GM19351 (cell line): ENCODE data around the gene PARD3.
"Not testable (repeated sequence)": the region's sequence is repeated elsewhere in the genome, so short reads cannot be mapped to it uniquely, and the experiment has no call there.

Experiments
- ATAC-seq: cut with Tn5 transposase; IDR thresholded peaks from one replicate; pipeline ENCODE4 v1.9.1; 2021; ENCODE audit warnings: mild to moderate bottlenecking, moderate library complexity; ENCODE audit not compliant: unreplicated experiment

Gene PARD3

DNA sequence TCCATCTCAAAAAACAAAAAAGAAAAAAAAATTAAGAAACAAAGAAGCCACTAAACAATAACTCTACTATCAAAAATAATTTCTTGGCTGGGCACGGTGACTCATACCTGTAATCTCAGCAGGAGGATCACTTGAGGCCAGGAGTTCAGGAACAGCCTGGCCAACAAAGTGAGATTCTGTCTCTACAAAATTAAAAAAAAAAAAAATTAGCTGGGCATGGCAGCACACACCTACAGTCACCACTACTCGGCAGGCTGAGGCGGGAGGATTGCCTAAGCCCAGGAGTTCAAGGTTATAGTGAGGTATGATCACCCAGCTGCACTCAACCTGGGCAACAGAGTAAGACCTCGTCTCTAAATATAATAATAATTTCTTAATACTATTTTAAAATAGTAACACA is 69.0 kb downstream of the PARD3 start:
- no peak for ATAC-seq

DNA sequence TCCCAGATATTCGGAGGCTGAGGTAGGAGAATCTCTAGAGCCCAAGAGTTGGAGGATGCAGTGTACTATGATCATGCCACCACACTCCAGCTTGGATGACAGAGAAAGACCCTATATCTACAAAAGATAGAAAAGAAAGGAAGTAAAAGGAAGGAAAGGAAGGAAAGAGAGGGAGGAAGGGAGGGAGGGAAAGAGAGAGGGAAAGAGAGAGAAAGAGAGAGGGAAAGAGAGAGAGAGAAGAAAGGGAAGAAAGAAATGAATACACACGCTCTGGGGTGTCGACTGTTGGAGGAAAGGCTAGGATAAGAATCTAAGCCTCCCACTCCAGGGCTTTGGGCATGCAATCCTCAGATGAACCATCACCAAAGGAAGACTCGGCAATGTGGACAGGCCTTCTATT is 69.9 kb downstream of the PARD3 start:
- ATAC-seq: no peak

- no peak for ATAC-seq
Measured at GRCh38 chr10:34744590-34744989, 70.5 kb downstream of the PARD3 start.

- ATAC-seq: no peak
Measured at GRCh38 chr10:34743814-34744213, 71.3 kb downstream of the PARD3 start.

DNA sequence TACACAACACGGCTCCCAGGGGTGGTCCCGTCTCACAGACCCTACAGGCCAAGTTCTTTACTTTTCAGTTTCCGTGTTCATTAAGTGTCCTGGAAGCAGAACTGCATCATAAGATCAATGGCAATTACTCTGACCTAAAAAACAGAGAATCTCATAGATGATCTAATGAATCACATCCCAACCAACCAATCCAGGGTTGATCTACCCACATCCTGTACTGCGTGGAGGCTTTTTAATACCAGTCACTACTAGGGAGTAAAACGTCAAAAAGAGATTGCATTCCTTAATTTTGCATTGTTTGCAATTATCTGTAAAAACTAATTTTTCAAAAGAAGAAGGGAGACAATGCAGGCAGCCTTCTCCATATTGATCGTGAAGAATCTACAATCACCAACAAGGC is 72.6 kb downstream of the PARD3 start:
- no peak for ATAC-seq

DNA sequence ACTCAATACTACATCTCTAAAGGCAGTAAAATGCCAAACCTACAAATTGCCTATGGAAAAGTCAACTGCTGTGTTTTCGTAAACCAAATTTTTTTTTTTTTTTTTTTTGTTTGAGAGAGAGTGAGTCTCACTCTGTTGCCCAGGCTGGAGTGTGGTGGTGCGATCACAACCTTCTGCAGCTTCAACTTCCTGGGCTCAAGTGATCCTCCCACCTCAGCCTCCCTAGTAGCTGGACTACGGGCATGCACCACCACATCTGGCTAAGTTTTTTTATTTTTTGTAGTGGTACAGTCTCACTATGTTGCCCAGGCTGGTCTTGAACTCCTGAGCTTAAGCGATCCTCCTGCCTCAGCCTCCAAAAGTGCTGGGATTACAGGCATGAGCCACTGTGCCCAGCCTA is 74.0 kb downstream of the PARD3 start:
- not testable (repeated sequence) for ATAC-seq

GRCh38 chr10:34740321-34740720 is 74.8 kb downstream of the PARD3 start:
- ATAC-seq: no peak

GRCh38 chr10:34739915-34740314 is 75.2 kb downstream of the PARD3 start:
- ATAC-seq: no peak

GRCh38 chr10:34737772-34738169 is 77.3 kb downstream of the PARD3 start:
- ATAC-seq: no peak

- no peak for ATAC-seq
Measured at GRCh38 chr10:34736976-34737771, 77.9 kb downstream of the PARD3 start.

GRCh38 chr10:34734918-34735317 is 80.2 kb downstream of the PARD3 start:
- no peak for ATAC-seq

- ATAC-seq: no peak
Measured at GRCh38 chr10:34732926-34733325, 82.2 kb downstream of the PARD3 start.

DNA sequence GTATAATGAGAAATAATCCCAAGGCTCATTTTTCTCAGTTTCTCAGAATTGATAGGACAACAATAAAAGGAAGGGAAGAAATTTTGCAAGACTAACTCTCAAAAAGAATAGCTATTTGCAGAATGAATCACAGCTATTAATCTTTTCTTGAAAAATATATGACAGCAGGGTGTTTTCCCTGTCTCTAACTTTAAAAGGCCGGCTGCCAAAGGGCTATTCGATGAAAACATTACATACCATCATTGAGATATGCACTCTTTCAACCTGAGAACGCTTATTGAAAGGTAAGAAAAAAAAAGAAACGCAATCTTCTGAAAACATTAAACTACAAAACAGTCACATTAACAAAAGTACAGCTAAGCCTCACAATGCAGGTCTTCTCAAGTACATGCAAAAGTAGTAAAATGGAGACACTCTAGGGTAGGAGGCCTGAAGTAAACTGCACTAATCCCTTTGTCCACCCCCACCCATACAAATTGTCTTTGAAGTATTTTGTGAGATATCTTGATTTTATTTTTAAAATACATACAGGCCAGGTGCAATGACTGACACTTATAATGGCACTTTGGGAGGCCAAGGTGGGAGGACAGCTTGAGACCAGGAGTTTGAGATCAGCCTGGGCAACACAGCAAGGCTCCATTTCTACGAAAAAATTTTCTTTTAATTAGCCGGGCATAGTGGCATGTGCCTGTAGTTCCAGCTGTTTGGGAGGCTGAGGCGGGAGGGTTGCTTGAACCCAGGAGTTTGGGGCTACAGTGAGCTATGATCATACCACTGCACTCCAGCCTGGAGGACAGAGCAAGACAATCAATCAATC is 83.0 kb downstream of the PARD3 start:
- no peak for ATAC-seq

- no peak for ATAC-seq
Measured at GRCh38 chr10:34731213-34731612, 83.9 kb downstream of the PARD3 start.

DNA sequence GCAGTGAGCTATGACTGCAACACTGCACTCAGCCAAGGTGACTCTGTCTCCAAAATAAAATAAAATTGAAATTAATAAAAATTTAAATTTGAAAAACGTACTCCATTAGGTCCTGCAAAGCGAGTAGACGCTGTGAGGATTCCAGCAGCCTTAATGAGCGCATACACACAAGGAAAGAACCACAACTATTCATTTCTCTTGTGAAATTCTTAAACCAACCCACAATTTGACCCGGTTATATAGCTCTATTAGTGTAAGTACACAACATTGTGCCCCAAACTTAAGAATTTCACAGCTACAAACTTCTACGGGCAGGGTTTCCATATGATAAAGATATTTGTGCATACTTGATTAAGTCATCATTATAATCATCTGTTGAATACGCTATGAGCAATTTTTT is 84.4 kb downstream of the PARD3 start:
- no peak for ATAC-seq

- ATAC-seq: no peak
Measured at GRCh38 chr10:34729619-34730018, 85.5 kb downstream of the PARD3 start.

GRCh38 chr10:34728361-34728760 is 86.7 kb downstream of the PARD3 start:
- no peak for ATAC-seq

GRCh38 chr10:34727595-34728033 is 87.5 kb downstream of the PARD3 start:
- no peak for ATAC-seq

DNA sequence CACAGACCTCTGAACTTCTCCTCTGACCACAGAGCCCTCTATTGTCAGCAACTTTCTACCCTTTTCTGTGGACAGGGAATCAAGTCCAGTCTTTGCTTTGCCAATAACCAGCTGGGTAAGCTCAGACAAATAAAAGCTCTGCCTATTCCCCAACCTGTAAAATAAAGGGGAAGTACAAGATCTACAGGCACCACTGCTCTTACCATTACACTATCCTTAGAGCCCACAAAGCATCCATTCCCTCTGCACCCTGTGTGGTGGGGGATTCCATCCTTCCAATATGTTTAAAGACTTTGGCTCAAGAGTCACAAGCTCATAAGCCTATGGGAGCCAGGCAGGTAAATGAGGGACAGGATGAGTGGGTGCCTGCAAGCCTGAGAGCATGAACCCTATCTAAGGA is 88.2 kb downstream of the PARD3 start:
- no peak for ATAC-seq

- peak; percentile 57 for ATAC-seq
Measured at GRCh38 chr10:34723750-34724149, 91.3 kb downstream of the PARD3 start.

- ATAC-seq: no peak
Measured at GRCh38 chr10:34722404-34722803, 92.7 kb downstream of the PARD3 start.

DNA sequence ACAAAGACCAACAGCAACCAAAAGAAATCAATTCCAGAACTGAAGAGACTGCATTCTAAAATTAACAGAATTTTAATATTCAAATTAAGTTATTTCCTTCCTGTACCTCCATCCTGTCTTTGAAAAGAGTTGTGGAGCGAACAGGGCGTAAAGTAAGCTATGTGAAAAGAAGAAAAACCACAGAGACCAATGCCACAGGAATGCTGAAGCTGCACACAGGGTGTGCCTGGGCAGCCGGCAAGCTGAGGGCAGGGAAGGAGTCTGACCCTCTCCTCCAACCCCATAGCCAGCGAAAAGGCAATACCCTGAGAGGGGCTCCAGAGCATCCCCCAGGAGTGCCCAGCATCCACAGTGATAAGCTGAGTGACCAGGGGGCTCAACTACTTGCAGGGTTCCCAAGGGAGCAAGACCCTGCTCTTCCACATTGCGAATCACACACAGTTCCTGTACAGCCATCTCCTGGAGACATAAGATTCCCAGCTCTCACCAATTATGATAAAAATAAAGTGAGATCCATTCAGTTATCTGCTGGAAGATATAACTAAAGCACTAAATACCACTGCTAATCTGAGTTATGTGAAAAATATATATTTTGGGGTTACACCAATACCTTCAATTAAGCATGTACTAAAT is 93.8 kb downstream of the PARD3 start:
- ATAC-seq: no peak
